ENCODE results near the gene NCKAP5. TPM values are rescaled to one million over a fixed set of nuclear protein-coding genes. Genes with fewer than 3 reads are reported as not detected.

NCKAP5 gene
- total and polyA plus RNA-seq, 9 of the 15 experiments (the other 6 are each of a cell fraction or from before 2014, with no cell fraction given), result not detected

- no TSS peak for BruUV-seq (replicated peaks)
Observed at GRCh38 chr2:133405252-133405651, 163.0 kb downstream of the NCKAP5 start.

More at GRCh38 chr2:133405252-133405651, 163.0 kb downstream of the NCKAP5 start:
- ChIA-PET CTCF (ENCODE audit: low intra/inter-chr PET ratio) (no interaction called here), POLR2A (no interaction called here)
- Histone ChIP-seq H3K4me3 (no peak overlapping the region), H4K20me1 (replicated peaks; ENCODE audit: control insufficient read depth, insufficient read depth, low read length) (no peaks in the 10 kb centered on the region), H3K4me2 (ENCODE audit: insufficient read depth, low read length) (no peak overlapping the region), H3K9me1 (ENCODE audit: control insufficient read depth, insufficient read depth, low read length) (no peaks in the 10 kb centered on the region), H3K36me3 (ENCODE audit: control insufficient read depth, insufficient read depth, low read length) (no peaks in the 10 kb centered on the region), H3K79me2 (ENCODE audit: control insufficient read depth, insufficient read depth, low read length) (no peaks in the 10 kb centered on the region), H3K9ac (ENCODE audit: insufficient read depth in 1 of 2, low read depth in 2 of 2, low read length in 2 of 2) (no peak overlapping the region), H2AFZ (ENCODE audit: low read depth, low read length) (no peak overlapping the region), H3K4me1 (replicated peaks in 1 of 2; ENCODE audit: control insufficient read depth in 2 of 2, insufficient read depth in 2 of 2, low read length in 2 of 2) (no peaks in the 10 kb centered on the region), H3K27me3 (ENCODE audit: control insufficient read depth in 2 of 2, insufficient read depth in 2 of 2, low read length in 2 of 2) (no peaks in the 10 kb centered on the region), H3K9me3 (replicated peaks; ENCODE audit: control insufficient read depth, insufficient read depth, low read depth, low read length) (no peaks in the 10 kb centered on the region; the same call in 1 of the 2 replicates), H3K27ac (ENCODE audit: extremely low read depth, low read depth, low read length) (no peak overlapping the region)
- DNase-seq (ENCODE audit: extremely low read depth in 1 of 4, low spot score in 3 of 4) (no peak), ATAC-seq (no peak), FAIRE-seq (no peak)
- intact Hi-C loops (cut with micrococcal nuclease), result no loop called here
- no peak for TF ChIP-seq DIDO1 (tag; IDR thresholded peaks at IDR 0.05; ENCODE audit: low read depth)
- no peak for TF ChIP-seq TCF15 (CRISPR knock-in tag; IDR thresholded peaks at IDR 0.05)
- TF ChIP-seq CREM (IDR thresholded peaks at IDR 0.05; ENCODE audit: low read depth), result no peak
- no peak for TF ChIP-seq GABPA (tag; conservative IDR thresholded peaks at IDR 0.05; ENCODE audit: low read depth)
- no peak for TF ChIP-seq HOXB6 (CRISPR knock-in tag; IDR thresholded peaks at IDR 0.05; ENCODE audit: borderline replicate concordance)
- no peak for TF ChIP-seq ZNF551 (CRISPR knock-in tag; IDR thresholded peaks at IDR 0.05)
- TF ChIP-seq ASH1L (IDR thresholded peaks at IDR 0.05; ENCODE audit: borderline replicate concordance, low read depth, partially characterized antibody), result no peak
- TF ChIP-seq ETS1 (conservative IDR thresholded peaks at IDR 0.05; ENCODE audit: control insufficient read depth, low read depth, low read length), result no peak
- TF ChIP-seq THRAP3 (IDR thresholded peaks at IDR 0.05; ENCODE audit: borderline replicate concordance), result no peak
- no peak for TF ChIP-seq STAT5A (IDR thresholded peaks at IDR 0.05; ENCODE audit: borderline replicate concordance, low read length)
- TF ChIP-seq ZNF589 (CRISPR knock-in tag; IDR thresholded peaks at IDR 0.05; ENCODE audit: low read depth), result no peak
- TF ChIP-seq ZNF778 (CRISPR knock-in tag; IDR thresholded peaks at IDR 0.05), result no peak
- TF ChIP-seq GTF2E2 (tag; IDR thresholded peaks at IDR 0.05), result no peak
- TF ChIP-seq ZNF239 (CRISPR knock-in tag; IDR thresholded peaks at IDR 0.05), result no peak
- no peak for TF ChIP-seq SNIP1 (IDR thresholded peaks at IDR 0.05; ENCODE audit: low read depth)
- no peak for TF ChIP-seq ATF3 (IDR thresholded peaks at IDR 0.05)
- no peak for TF ChIP-seq ATF3 (CRISPR knock-in tag; conservative IDR thresholded peaks at IDR 0.05)
- WGBS (ENCODE audit: insufficient coverage, low coverage, missing lambda C conversion rate), result 0% methylated on average over 4 of the region's 4 CpGs
- in situ Hi-C loops (cut with MboI), result no loop called here

Data from K562 (cell line).